GM12864 (cell line): Measurements from ENCODE around the gene ZDHHC4.

ENCODE experiments used
- DNase-seq: peaks from one replicate; pipeline ENCODE4 v3.0.0-alpha.2; 2011; ENCODE audit warnings: low read depth
- H3K4me3 ChIP-seq: 2 replicates; pipeline ENCODE4 v1.5.1; 2011; ENCODE audit warnings: mild to moderate bottlenecking, low read depth, low read length, control low read depth
- TF ChIP-seq, protein P1 (sequence below): IDR thresholded peaks from 2 replicates; pipeline ENCODE4 v1.5.1; 2011; ENCODE audit warnings: low read depth, mild to moderate bottlenecking, moderate library complexity, low read length, control low read depth, inconsistent platforms; ENCODE audit errors: missing control alignments

ZDHHC4 gene

DNA sequence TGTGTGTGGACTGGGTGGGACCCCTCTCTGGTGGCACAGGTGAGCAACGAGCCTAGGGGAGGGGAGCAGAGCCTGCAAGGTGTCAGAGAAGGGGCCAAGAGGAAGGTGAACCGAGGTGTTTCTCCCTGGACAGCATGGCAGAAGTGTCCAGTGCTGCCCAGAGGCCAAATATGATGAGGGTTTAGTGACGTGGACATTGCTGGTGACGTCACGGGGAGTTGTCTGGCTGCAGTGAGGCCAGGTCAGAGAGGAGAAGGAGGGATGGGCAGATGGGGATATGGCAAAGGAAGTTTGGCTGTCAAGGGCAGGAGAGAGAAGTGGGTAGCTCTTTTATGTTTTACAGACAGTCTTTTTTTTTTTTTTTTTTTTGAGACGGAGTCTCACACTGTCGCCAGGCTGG, 35.6 kb downstream of the ZDHHC4 start:
- TF ChIP-seq, protein P1, sequence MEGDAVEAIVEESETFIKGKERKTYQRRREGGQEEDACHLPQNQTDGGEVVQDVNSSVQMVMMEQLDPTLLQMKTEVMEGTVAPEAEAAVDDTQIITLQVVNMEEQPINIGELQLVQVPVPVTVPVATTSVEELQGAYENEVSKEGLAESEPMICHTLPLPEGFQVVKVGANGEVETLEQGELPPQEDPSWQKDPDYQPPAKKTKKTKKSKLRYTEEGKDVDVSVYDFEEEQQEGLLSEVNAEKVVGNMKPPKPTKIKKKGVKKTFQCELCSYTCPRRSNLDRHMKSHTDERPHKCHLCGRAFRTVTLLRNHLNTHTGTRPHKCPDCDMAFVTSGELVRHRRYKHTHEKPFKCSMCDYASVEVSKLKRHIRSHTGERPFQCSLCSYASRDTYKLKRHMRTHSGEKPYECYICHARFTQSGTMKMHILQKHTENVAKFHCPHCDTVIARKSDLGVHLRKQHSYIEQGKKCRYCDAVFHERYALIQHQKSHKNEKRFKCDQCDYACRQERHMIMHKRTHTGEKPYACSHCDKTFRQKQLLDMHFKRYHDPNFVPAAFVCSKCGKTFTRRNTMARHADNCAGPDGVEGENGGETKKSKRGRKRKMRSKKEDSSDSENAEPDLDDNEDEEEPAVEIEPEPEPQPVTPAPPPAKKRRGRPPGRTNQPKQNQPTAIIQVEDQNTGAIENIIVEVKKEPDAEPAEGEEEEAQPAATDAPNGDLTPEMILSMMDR = no peak
- no peak overlapping the region for H3K4me3 ChIP-seq
- no peak for DNase-seq

DNA sequence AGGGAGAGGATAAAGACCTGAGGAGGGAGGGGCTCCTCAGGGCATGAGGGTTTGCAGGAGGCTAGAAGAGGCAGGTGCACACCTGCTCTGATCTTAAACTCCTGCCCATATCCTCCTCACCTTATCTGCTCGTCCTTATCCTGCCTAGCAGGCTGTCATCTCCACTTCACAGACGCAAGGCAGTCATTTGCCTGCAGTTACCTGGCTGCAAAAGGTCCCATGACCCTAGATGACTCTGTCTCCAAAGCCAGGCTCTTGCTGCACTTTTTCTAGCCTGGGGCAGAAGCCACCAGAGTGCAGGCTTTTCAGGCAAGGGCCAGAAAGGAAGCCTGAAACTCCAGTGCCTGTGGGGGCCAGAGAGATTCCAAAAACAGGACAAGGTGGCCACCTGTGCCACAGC, 36.5 kb downstream of the ZDHHC4 start:
- H3K4me3 ChIP-seq = no peak overlapping the region
- TF ChIP-seq, protein P1 = no peak
- DNase-seq = no peak

DNA sequence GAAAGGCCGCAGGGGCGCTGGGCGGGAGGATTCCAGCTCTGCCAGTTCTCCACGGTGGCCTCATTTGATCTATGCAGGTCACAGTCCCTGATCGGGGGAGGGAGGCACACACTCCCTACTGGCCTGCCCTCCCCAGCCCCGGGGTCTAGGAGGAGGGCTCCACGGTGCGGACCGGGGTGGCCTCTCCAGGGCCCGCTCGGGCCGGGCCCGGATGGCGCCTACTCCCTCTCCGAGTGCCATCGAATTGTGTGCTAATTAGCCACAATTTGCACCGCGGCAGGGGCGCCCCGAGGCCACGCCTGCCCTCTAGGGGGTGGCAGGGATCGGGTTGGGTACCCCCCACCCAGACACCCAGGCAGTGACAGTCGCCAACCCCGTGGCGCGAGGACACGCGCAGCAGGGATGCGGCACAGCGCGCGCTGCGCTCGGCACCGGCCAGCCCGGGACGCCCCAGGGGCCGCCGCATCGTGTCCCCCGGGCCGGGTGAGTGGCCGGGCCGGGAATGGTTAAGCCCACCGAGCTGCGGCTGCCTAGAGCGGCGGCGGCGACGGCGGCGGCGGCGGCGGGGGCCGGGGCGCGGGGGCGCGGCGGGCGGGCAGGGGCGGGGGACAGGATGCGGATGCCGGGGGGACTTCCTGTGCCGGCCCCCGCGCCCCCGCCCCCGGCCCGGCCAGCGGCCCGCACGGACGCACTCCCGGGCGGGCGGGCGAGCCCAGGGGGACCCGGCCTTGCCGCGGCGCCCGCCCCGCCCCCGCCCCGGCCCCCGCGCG, 37.9 kb downstream of the ZDHHC4 start, which contains the start of gene ZNF853:
ZNF853 (plus strand) TSS at position 658 of the 770 bp plus-strand sequence. CDS start 565 bp downstream, outside the sequence.
- no peak for DNase-seq
- H3K4me3 ChIP-seq = no peak within 1 kb of the TSS
- TF ChIP-seq, protein P1 = no peak

DNA sequence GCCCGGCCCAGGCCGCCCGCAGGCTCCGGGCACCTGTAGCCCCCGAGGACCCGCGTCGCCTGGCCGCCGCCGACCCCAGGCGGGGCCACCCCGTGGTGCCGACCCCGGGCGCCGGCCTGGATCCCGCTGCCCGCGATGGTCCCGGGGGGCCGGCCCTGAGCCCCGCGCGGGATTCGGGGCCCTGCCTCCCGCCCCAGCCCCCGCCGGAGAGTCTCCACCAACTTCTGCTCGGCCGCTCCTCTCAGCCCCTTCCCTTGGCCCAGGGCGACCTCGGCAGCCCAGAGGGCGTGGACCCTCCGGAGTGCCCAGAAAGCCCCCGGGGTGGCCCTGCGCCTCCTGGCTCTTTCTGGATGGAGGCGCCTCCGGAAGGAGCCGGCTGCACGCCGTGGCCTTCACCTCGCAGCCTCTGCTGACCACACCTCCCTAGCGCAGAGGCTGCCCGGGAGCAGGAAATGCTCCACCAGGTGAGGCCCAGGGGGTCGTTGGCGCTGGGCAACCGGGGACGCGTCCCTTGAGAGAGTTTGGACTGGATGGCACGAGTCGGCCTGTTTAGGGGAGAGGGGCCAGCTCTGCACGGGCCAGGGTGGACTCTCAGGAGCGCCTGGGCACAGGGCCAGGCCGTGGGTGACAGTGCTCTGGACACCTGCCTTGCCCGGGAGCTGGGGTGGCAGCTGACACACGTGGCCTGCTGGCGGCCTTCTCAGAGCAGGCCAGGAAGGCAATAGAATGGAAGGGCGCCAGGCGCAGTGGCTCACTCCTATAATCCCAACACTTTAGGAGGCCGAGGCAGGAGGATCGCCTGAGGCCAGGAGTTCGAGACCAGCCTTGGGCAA, 38.7 kb downstream of the ZDHHC4 start:
- H3K4me3 ChIP-seq = no peak overlapping the region
- DNase-seq = no peak
- TF ChIP-seq, protein P1 = no peak

DNA sequence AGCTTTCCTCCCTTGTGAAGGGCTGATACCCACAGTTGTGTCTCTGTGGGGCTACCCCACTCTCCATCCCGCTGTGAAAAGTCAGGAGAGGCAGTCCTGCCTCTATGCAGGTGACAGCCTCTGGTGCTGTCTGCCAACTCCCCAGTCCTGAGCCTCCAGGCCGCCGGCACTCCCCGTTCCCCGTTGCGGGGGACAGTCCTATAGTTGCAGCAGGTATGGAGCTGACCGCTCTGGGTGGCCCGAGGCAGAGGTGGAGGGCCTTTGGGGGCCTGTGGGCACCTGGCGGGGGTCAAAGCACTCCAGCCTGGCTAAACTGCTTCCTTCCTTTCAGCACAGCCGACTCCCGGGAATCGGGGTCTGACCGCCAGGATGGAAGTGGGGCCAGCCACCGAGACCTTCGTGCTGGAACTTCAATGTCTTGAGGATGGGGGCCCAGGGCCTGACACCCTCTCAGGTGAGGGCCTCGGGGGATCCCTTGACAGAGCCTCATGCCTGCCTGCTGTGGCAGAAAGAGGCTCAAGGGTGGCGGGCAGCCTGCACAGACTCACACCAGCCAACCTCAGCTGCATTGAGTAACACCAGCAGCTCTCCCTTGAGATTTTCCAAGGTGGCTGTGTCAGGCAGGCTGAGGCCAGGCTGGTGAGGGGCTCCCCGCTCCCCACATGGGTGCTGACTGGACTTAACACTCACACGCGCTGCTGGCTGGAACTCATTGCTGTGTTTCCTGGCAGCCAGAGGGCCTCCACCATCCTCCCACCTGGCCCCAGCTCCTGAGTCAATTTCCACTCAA, 39.8 kb downstream of the ZDHHC4 start:
- no peak for DNase-seq
- TF ChIP-seq, protein P1 = no peak
- H3K4me3 ChIP-seq = no peak overlapping the region

DNA sequence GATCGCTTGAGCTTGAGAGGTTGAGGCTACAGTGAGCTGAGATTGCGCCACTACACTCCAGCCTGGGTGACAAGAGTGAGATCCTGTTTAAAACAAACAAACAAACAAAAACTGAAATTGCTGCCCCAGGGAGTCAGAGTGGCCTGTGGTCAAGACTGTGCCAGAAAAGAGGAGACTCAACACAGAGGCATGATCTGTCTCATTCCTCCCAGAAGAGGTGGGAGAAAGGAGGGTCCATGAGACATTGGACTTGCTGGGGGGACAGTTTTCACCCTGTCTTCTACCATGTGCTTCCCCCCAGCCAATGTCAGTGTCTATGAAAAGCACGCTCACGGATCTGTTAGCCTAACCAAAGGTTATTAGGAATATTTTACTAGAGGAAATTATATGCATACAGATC, 41.4 kb downstream of the ZDHHC4 start:
- no peak overlapping the region for H3K4me3 ChIP-seq
- TF ChIP-seq, protein P1 = no peak
- DNase-seq = no peak
